ENCODE data around the gene CHN1. TPM values are rescaled to one million over a fixed set of nuclear protein-coding genes. Genes with fewer than 3 reads are reported as not detected.

Gene CHN1, protein sequence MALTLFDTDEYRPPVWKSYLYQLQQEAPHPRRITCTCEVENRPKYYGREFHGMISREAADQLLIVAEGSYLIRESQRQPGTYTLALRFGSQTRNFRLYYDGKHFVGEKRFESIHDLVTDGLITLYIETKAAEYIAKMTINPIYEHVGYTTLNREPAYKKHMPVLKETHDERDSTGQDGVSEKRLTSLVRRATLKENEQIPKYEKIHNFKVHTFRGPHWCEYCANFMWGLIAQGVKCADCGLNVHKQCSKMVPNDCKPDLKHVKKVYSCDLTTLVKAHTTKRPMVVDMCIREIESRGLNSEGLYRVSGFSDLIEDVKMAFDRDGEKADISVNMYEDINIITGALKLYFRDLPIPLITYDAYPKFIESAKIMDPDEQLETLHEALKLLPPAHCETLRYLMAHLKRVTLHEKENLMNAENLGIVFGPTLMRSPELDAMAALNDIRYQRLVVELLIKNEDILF
- polyA plus RNA-seq (2013, experiment 1 of 4), result 43.9 TPM
- polyA plus RNA-seq (2013, experiment 2 of 4), result 34.9 TPM
- polyA plus RNA-seq (2013, experiment 3 of 4), result 34.0 TPM
- polyA plus RNA-seq (2013, experiment 4 of 4), result 34.1 TPM

DNA sequence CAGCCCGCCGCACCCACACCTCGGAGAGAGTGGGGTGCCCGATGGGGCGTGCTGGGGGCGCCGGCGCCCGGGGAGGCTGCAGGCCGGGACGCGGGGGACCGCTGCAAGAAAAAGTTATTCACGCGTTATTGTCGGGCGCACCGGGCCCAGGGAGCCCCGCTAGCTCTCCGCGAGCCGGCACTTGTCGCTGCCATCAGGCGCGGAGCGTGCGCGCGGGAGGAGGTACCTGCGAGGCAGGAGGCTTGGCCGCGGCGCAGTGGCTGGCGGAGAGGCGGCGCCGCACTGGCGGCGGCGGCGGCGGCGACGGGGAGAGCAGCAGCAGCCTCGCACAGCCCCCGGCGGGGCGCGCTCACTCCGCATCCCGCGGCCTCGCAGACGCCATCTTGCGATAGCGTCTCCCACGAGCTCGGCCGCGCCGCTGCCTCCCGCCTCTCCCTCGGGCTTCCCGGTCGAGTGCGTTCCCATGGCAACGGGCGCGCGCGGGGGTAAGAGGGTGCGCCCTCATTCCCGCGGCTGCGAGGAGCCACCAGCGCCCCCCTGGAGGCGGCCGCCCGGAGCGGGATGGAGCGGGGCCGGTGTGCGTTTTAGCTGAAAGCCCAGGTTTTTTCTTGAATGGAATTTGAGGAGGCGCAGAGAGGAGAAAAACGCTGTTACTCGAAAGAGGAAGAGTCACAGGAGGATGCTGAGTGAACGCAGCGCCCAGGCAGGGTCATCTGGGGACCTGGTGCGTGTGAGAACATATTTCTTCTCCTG is at the start of gene CHN1:
Gene CHN1 (minus strand): TSS at position 402 of the 753 bp plus-strand sequence. CDS start 469 bp downstream, outside the sequence.
- peak within 1 kb of the TSS; percentile 93 for H3K27ac ChIP-seq (ENCODE audit: insufficient read depth, low read depth, low read length, poor library complexity, severe bottlenecking)
- H3K4me3 ChIP-seq (ENCODE audit: insufficient read depth, low read depth, low read length), result peak within 1 kb of the TSS; percentile 82
- no peaks in the 10 kb centered on the region for H3K27me3 ChIP-seq (ENCODE audit: control insufficient read depth, insufficient read depth, low read length, poor library complexity, severe bottlenecking)

DNA sequence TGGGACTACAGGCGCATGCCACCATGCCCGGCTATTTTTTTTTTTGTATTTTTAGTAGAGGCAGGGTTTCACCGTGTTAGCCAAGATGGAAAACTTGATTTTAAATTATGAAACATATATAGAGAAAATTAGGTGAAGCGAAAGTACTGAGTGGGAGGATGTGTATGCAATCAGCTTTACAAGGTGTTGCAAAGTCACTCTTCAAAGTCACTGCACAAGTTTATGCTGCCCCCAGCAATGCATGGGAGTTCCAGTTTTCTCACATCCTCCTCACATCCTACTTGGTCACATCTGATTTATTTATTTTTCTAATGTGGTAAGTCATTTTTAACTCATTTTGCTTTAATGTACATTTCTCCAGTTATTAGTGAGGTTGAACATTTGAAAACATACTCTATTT is 49.2 kb upstream of the CHN1 start:
- peaks cover 7% of the 10 kb centered on the region for H3K4me1 ChIP-seq (ENCODE audit: control insufficient read depth, insufficient read depth, low read length)
- H3K4me3 ChIP-seq (ENCODE audit: insufficient read depth, low read depth, low read length), result no peak overlapping the region
- 89 to 92% methylated on average over 4 of the region's 4 CpGs for WGBS, 2 experiments
- H3K9me3 ChIP-seq (ENCODE audit: control insufficient read depth, low read length), result no peaks in the 10 kb centered on the region
- no peak overlapping the region for H3K27ac ChIP-seq (ENCODE audit: insufficient read depth, low read depth, low read length, poor library complexity, severe bottlenecking)
- no peaks in the 10 kb centered on the region for H3K27me3 ChIP-seq (ENCODE audit: control insufficient read depth, insufficient read depth, low read length, poor library complexity, severe bottlenecking)
- H3K36me3 ChIP-seq (ENCODE audit: control insufficient read depth, insufficient read depth, low read length), result no peaks in the 10 kb centered on the region

More for the DNA sequence above, at the start of gene CHN1:
- Histone ChIP-seq H3K9me3 (ENCODE audit: control insufficient read depth, low read length) (no peaks in the 10 kb centered on the region), H3K36me3 (ENCODE audit: control insufficient read depth, insufficient read depth, low read length) (no peaks in the 10 kb centered on the region), H3K4me1 (ENCODE audit: control insufficient read depth, insufficient read depth, low read length) (peaks cover 18% of the 10 kb centered on the region)
- 0% methylated on average over 89 of the region's 89 CpGs for WGBS, 2 experiments

DNA sequence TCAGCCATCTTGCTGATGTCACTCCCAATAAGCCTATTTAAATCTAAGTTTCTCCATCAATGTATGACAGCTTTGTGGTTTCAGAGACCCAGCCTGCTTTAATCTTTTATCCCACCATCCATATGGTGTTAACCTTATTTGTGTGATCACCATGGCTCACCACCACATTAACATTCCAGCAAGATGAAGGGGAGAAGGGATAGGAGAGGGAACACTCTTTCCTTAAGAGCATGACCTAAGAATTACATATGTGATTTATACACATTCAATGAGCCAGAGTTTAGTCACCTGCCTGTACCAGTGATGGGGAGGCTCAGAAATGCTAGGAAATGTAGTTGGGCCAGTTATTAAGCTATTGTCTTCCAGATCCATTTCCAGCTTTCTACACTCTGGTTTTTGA is 44.5 kb upstream of the CHN1 start:
- H3K4me3 ChIP-seq (ENCODE audit: insufficient read depth, low read depth, low read length), result no peak overlapping the region
- no peaks in the 10 kb centered on the region for H3K27me3 ChIP-seq (ENCODE audit: control insufficient read depth, insufficient read depth, low read length, poor library complexity, severe bottlenecking)
- no peaks in the 10 kb centered on the region for H3K36me3 ChIP-seq (ENCODE audit: control insufficient read depth, insufficient read depth, low read length)
- no peaks in the 10 kb centered on the region for H3K4me1 ChIP-seq (ENCODE audit: control insufficient read depth, insufficient read depth, low read length)
- no peaks in the 10 kb centered on the region for H3K9me3 ChIP-seq (ENCODE audit: control insufficient read depth, low read length)
- H3K27ac ChIP-seq (ENCODE audit: insufficient read depth, low read depth, low read length, poor library complexity, severe bottlenecking), result no peak overlapping the region

DNA sequence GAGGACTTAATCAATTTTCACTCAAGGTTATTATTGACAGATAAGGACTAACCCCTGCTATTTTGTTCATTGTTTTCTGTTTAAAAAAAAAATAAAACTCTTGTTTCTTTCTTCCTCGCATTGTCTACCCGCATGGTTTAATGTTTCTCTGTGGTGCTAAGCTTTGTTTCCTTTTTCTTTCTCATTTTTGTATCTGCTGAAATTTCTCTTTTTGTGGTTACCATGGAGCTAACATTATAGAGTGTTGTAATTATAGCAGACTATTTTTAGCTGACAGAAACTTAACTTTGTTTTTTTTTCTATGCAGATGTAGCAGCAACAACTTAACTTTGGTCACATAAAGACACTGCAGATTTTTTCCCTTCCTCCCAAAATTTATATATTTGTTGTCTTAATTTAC is 43.1 kb upstream of the CHN1 start:
- Histone ChIP-seq H3K27ac (ENCODE audit: insufficient read depth, low read depth, low read length, poor library complexity, severe bottlenecking) (no peak overlapping the region), H3K36me3 (ENCODE audit: control insufficient read depth, insufficient read depth, low read length) (no peaks in the 10 kb centered on the region), H3K4me1 (ENCODE audit: control insufficient read depth, insufficient read depth, low read length) (no peaks in the 10 kb centered on the region), H3K4me3 (ENCODE audit: insufficient read depth, low read depth, low read length) (no peak overlapping the region), H3K27me3 (ENCODE audit: control insufficient read depth, insufficient read depth, low read length, poor library complexity, severe bottlenecking) (no peaks in the 10 kb centered on the region), H3K9me3 (ENCODE audit: control insufficient read depth, low read length) (no peaks in the 10 kb centered on the region)
- 77 to 100% methylated on average over 2 of the region's 2 CpGs for WGBS, 2 experiments

DNA sequence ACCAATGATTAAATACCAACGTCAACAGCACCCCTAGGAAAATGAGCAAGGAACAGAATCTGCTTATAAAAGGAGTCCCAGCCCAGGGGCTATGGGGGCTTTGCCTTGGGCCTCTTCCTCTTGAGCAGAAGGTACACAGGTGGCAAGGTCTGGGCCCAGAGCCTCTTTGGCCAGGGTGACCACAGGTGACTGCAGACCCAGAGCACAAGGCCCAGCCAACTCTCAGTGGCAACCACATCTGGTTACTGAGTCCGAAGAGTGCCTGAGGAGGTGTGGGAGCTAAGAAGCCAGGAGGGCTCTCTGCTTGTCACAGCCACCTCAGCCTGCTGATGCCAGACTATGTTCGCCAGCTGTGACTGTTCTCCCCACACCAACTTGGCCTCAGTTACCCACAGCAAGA is 34.3 kb upstream of the CHN1 start:
- Histone ChIP-seq H3K4me1 (ENCODE audit: control insufficient read depth, insufficient read depth, low read length) (no peaks in the 10 kb centered on the region), H3K27ac (ENCODE audit: insufficient read depth, low read depth, low read length, poor library complexity, severe bottlenecking) (no peak overlapping the region), H3K4me3 (ENCODE audit: insufficient read depth, low read depth, low read length) (no peak overlapping the region), H3K27me3 (ENCODE audit: control insufficient read depth, insufficient read depth, low read length, poor library complexity, severe bottlenecking) (no peaks in the 10 kb centered on the region), H3K9me3 (ENCODE audit: control insufficient read depth, low read length) (no peaks in the 10 kb centered on the region), H3K36me3 (ENCODE audit: control insufficient read depth, insufficient read depth, low read length) (no peaks in the 10 kb centered on the region)
- WGBS, 2 experiments, result 86 to 96% methylated on average over 3 of the region's 3 CpGs

DNA sequence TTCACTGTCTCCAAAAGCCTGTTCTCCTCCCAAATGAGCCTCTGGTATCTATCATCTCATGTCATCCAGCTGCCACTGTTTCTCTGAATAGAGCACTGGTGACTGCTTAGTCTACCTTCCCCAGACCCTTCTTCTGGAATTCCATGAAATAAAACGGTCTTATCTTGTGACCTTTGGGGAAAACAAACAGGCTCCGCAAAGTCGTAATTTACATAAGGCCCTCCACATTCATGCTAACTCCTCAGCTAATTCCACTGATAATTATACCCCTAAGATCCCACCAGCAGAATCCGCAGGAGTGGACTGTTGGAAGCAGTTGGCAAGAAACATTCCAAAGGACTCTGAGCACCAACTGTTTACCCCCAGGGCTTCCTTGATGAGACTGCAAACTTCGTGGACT is 33.9 kb upstream of the CHN1 start:
- H3K4me3 ChIP-seq (ENCODE audit: insufficient read depth, low read depth, low read length), result no peak overlapping the region
- H3K4me1 ChIP-seq (ENCODE audit: control insufficient read depth, insufficient read depth, low read length), result no peaks in the 10 kb centered on the region
- H3K27ac ChIP-seq (ENCODE audit: insufficient read depth, low read depth, low read length, poor library complexity, severe bottlenecking), result no peak overlapping the region
- no peaks in the 10 kb centered on the region for H3K36me3 ChIP-seq (ENCODE audit: control insufficient read depth, insufficient read depth, low read length)
- WGBS, 2 experiments, result 89 to 90% methylated on average over 5 of the region's 5 CpGs
- no peaks in the 10 kb centered on the region for H3K27me3 ChIP-seq (ENCODE audit: control insufficient read depth, insufficient read depth, low read length, poor library complexity, severe bottlenecking)
- H3K9me3 ChIP-seq (ENCODE audit: control insufficient read depth, low read length), result no peaks in the 10 kb centered on the region

DNA sequence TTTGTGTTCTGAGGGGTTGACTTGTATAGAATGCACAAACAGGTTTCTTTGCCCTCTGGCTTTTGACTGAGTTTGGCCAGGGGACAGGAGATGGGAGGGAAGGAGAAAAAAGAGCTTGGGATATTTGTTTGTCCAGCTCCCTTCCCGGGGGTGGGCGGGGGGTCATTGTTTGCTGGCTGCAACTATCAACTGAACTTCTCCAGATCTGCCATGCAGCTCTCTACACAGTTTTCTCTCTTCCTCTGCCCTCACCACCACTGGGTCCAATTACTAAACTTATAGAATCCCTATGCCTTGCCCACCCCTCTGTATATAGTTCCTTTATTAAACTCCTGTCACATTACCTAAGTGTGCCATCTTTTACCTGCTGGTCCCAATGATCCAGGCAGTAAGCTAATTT is 32.8 kb upstream of the CHN1 start:
- Histone ChIP-seq H3K9me3 (ENCODE audit: control insufficient read depth, low read length) (no peaks in the 10 kb centered on the region), H3K4me1 (ENCODE audit: control insufficient read depth, insufficient read depth, low read length) (no peaks in the 10 kb centered on the region), H3K36me3 (ENCODE audit: control insufficient read depth, insufficient read depth, low read length) (no peaks in the 10 kb centered on the region), H3K27me3 (ENCODE audit: control insufficient read depth, insufficient read depth, low read length, poor library complexity, severe bottlenecking) (no peaks in the 10 kb centered on the region), H3K27ac (ENCODE audit: insufficient read depth, low read depth, low read length, poor library complexity, severe bottlenecking) (no peak overlapping the region), H3K4me3 (ENCODE audit: insufficient read depth, low read depth, low read length) (no peak overlapping the region)
- WGBS, 2 experiments, result 96 to 100% methylated on average over 2 of the region's 2 CpGs

DNA sequence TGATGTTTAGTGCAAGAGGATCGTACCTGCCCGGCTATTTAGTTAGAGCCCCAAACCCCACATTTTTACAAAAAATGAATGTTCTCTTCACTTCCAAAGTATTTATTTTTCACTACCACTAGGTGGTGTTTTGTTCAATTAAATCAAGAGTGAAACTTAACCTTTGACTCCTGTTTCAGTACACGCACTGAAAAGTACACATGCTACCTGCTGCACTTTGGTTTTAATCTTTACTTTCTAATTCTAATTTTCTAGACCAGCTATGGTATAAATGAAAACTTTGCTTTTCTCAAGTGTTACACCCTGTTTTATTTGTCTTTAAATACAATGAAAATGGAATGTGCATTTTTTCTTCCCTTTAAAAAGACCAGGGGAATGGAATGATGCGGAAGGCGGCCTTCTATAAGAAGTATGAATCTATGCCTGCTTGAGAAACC is 31.4 kb upstream of the CHN1 start:
- Histone ChIP-seq H3K9me3 (ENCODE audit: control insufficient read depth, low read length) (no peaks in the 10 kb centered on the region), H3K4me3 (ENCODE audit: insufficient read depth, low read depth, low read length) (no peak overlapping the region), H3K36me3 (ENCODE audit: control insufficient read depth, insufficient read depth, low read length) (no peaks in the 10 kb centered on the region), H3K27ac (ENCODE audit: insufficient read depth, low read depth, low read length, poor library complexity, severe bottlenecking) (no peak overlapping the region), H3K27me3 (ENCODE audit: control insufficient read depth, insufficient read depth, low read length, poor library complexity, severe bottlenecking) (no peaks in the 10 kb centered on the region), H3K4me1 (ENCODE audit: control insufficient read depth, insufficient read depth, low read length) (no peaks in the 10 kb centered on the region)
- WGBS, 2 experiments, result 63 to 74% methylated on average over 3 to 5 of the region's 5 CpGs

DNA sequence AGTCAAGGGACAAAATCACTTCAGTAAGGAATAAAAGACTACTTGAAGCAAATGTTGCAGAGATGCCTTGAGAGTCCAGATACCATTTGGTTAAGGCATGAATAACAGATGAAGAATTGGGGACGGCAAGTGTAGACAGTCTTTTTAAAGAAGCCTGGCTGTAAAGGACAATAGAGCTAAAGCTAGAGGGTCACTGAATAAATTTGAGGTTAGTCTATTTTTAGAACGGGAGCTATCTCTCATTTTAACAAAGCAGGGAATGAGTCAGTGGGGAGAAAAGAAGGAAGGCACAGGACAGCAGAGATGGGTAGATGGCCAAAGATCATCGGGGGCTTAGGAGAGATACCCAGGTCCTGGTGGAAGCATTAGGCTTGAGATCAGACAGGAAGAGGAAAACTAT is 30.6 kb upstream of the CHN1 start:
- Histone ChIP-seq H3K4me3 (ENCODE audit: insufficient read depth, low read depth, low read length) (no peak overlapping the region), H3K36me3 (ENCODE audit: control insufficient read depth, insufficient read depth, low read length) (no peaks in the 10 kb centered on the region), H3K4me1 (ENCODE audit: control insufficient read depth, insufficient read depth, low read length) (no peaks in the 10 kb centered on the region), H3K27ac (ENCODE audit: insufficient read depth, low read depth, low read length, poor library complexity, severe bottlenecking) (no peak overlapping the region), H3K27me3 (ENCODE audit: control insufficient read depth, insufficient read depth, low read length, poor library complexity, severe bottlenecking) (no peaks in the 10 kb centered on the region), H3K9me3 (ENCODE audit: control insufficient read depth, low read length) (no peaks in the 10 kb centered on the region)
- 70 to 71% methylated on average over 3 of the region's 3 CpGs for WGBS, 2 experiments

DNA sequence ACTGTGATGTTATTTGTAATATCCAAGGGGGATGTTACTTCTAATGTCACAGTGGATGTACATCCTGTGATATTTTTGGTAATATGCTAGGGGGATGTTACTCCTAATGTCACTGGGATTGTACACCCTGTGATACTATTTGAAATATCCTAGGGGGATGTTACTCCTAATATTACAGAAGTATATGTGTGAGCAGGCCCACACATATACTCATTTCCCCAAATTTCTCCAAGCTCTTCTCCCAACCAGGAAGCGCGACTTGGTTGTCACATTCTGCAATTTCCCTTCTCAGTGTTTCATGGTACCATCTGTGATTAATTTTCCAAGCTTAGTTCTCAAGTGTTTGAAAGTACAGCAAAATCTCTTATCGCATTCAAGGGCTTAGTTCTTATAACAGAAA is 29.5 kb upstream of the CHN1 start:
- WGBS, 2 experiments, result 95 to 97% methylated on average over 3 of the region's 3 CpGs
- no peak overlapping the region for H3K27ac ChIP-seq (ENCODE audit: insufficient read depth, low read depth, low read length, poor library complexity, severe bottlenecking)
- H3K9me3 ChIP-seq (ENCODE audit: control insufficient read depth, low read length), result no peaks in the 10 kb centered on the region
- H3K27me3 ChIP-seq (ENCODE audit: control insufficient read depth, insufficient read depth, low read length, poor library complexity, severe bottlenecking), result no peaks in the 10 kb centered on the region
- H3K36me3 ChIP-seq (ENCODE audit: control insufficient read depth, insufficient read depth, low read length), result no peaks in the 10 kb centered on the region
- H3K4me3 ChIP-seq (ENCODE audit: insufficient read depth, low read depth, low read length), result no peak overlapping the region
- H3K4me1 ChIP-seq (ENCODE audit: control insufficient read depth, insufficient read depth, low read length), result no peaks in the 10 kb centered on the region

Data from ectodermal cell (in vitro differentiated cells).